Common myeloid progenitor, CD34-positive (primary cell): ENCODE results near the gene RB1.

Experiments used
- CTCF ChIA-PET: fragments of 350-600 bp; sonication (Branson Sonifier 250); formaldehyde crosslinking; loops from one replicate; lab custom pipeline; 2021; ENCODE audit warnings: antibody characterized with exemption; lab: Charles Lee
- POLR2A ChIA-PET: fragments of 350-600 bp; sonication (Branson Sonifier 250); formaldehyde crosslinking; loops from one replicate; lab custom pipeline; 2021; ENCODE audit warnings: antibody characterized with exemption; lab: Charles Lee
- DNase-seq, 3 donors: peaks; one replicate each; pipeline versions ENCODE4 v3.0.0 to v3.0.0-alpha.2; 2013
- H3K27ac ChIP-seq, 2 experiments: 1 replicate in 1 of 2; 2 replicates in 1 of 2; pipeline ENCODE4 v1.7.0; 2013; ENCODE audit warnings: inconsistent platforms in 2 of 2, low read length in 2 of 2, mild to moderate bottlenecking in 2 of 2, low read depth in 1 of 2, moderate library complexity in 1 of 2; ENCODE audit not compliant: severe bottlenecking in 2 of 2, insufficient read depth in 1 of 2, poor library complexity in 1 of 2
- H3K27me3 ChIP-seq, 5 experiments: replicated peaks in 2 of 5; 1 replicate in 3 of 5; 2 replicates in 2 of 5; pipeline versions ENCODE4 v1.6.1 to v1.7.0; 2013; ENCODE audit warnings: low read length in 4 of 5, mild to moderate bottlenecking in 2 of 5, moderate library complexity in 2 of 5, inconsistent platforms in 1 of 5; ENCODE audit not compliant: insufficient read depth in 5 of 5, control insufficient read depth in 4 of 5
- H3K36me3 ChIP-seq, 4 experiments: 1 replicate in 2 of 4; 2 replicates in 2 of 4; pipeline versions ENCODE4 v1.6.1 to v1.7.0; 2013; ENCODE audit warnings: low read length in 3 of 4, control low read depth in 1 of 4, mild to moderate bottlenecking in 1 of 4; ENCODE audit not compliant: control insufficient read depth in 4 of 4, insufficient read depth in 4 of 4
- H3K4me1 ChIP-seq, 4 experiments: 1 replicate in 3 of 4; 2 replicates in 1 of 4; pipeline versions ENCODE4 v1.6.1 to v1.7.1; 2013; ENCODE audit warnings: low read length in 3 of 4, mild to moderate bottlenecking in 3 of 4, control low read depth in 1 of 4, inconsistent platforms in 1 of 4, moderate library complexity in 1 of 4; ENCODE audit not compliant: control insufficient read depth in 4 of 4, insufficient read depth in 4 of 4; ENCODE audit errors: control extremely low read depth in 1 of 4
- H3K4me3 ChIP-seq, 7 experiments: 1 replicate in 4 of 7; 2 replicates in 3 of 7; pipeline versions ENCODE4 v1.5.1 to v1.7.0; 2013; ENCODE audit warnings: mild to moderate bottlenecking in 7 of 7, low read length in 6 of 7, moderate library complexity in 6 of 7, inconsistent platforms in 2 of 7, low read depth in 2 of 7, control low read depth in 1 of 7; ENCODE audit not compliant: insufficient read depth in 4 of 7, control insufficient read depth in 1 of 7; ENCODE audit errors: extremely low read depth in 1 of 7
- H3K9me3 ChIP-seq, 5 experiments: 1 replicate in 4 of 5; 2 replicates in 1 of 5; pipeline versions ENCODE4 v1.6.1 to v1.7.1; 2013; ENCODE audit warnings: low read length in 4 of 5, mild to moderate bottlenecking in 2 of 5, inconsistent platforms in 1 of 5, low read depth in 1 of 5, moderate library complexity in 1 of 5; ENCODE audit not compliant: control insufficient read depth in 4 of 5, insufficient read depth in 2 of 5; ENCODE audit errors: control extremely low read depth in 1 of 5
- WGBS: methylation state at CpG from one replicate; pipeline ENCODE4 v1.1.5; 2013; ENCODE audit not compliant: insufficient coverage; 5-methylcytosine and 5-hydroxymethylcytosine counted together

Gene RB1

GRCh38 chr13:48485432-48485831 is 181.9 kb downstream of the RB1 start:
- CTCF ChIA-PET, result interaction anchor here (0.8 to 1.7 kb wide), 3 partner anchors 9 to 33 kb away, joined by 3 to 4 read pairs (median 3); no protein-coding TSS in a partner anchor
- WGBS, result 100% methylated on average over 3 of the region's 3 CpGs

GRCh38 chr13:48486362-48486761 is 182.8 kb downstream of the RB1 start:
- CTCF ChIA-PET, result interaction anchor here (0.8 to 1.7 kb wide), 5 partner anchors 9 to 34 kb away, joined by 3 to 4 read pairs (median 3); no protein-coding TSS in a partner anchor
- no peaks in the 10 kb centered on the region for H3K27me3 ChIP-seq
- H3K27ac ChIP-seq, result no peak overlapping the region

More at GRCh38 chr13:48485432-48485831, 181.9 kb downstream of the RB1 start:
- peaks cover 0 to 30% (median 0%) of the 10 kb centered on the region in 4 experiments for H3K4me1 ChIP-seq
- no peak overlapping the region for H3K27ac ChIP-seq
- DNase-seq, result no peak
- POLR2A ChIA-PET, result no interaction called here
- H3K4me3 ChIP-seq, result no peak overlapping the region
- peaks cover 0 to 18% (median 6%) of the 10 kb centered on the region in 4 experiments for H3K36me3 ChIP-seq
- H3K9me3 ChIP-seq, result peaks cover 0 to 5% (median 0%) of the 10 kb centered on the region in 5 experiments
- H3K27me3 ChIP-seq, result no peaks in the 10 kb centered on the region

GRCh38 chr13:48486836-48487235 is 183.3 kb downstream of the RB1 start:
- no peaks in the 10 kb centered on the region for H3K27me3 ChIP-seq
- WGBS, result 100% methylated on average over 2 of the region's 5 CpGs
- DNase-seq, result no peak
- no peak overlapping the region for H3K4me3 ChIP-seq
- peaks cover 0 to 18% (median 4%) of the 10 kb centered on the region in 4 experiments for H3K36me3 ChIP-seq
- POLR2A ChIA-PET, result interaction anchor here (0.7 kb wide), 1 partner anchor 141 kb away, joined by 3 read pairs; no protein-coding TSS in a partner anchor
- peaks cover 4 to 44% (median 9%) of the 10 kb centered on the region in 4 experiments for H3K4me1 ChIP-seq
- peaks cover 0 to 5% (median 0%) of the 10 kb centered on the region in 5 experiments for H3K9me3 ChIP-seq
- CTCF ChIA-PET, result interaction anchor here (0.8 to 1.1 kb wide), 2 partner anchors 12 to 31 kb away, joined by 3 to 4 read pairs; no protein-coding TSS in a partner anchor
- no peak overlapping the region for H3K27ac ChIP-seq

More at GRCh38 chr13:48486362-48486761, 182.8 kb downstream of the RB1 start:
- H3K36me3 ChIP-seq, result peaks cover 0 to 18% (median 4%) of the 10 kb centered on the region in 4 experiments
- no peak overlapping the region for H3K4me3 ChIP-seq
- H3K4me1 ChIP-seq, result peaks cover 3 to 39% (median 5%) of the 10 kb centered on the region in 4 experiments
- peaks cover 0 to 5% (median 0%) of the 10 kb centered on the region in 5 experiments for H3K9me3 ChIP-seq
- POLR2A ChIA-PET, result interaction anchor here (0.7 kb wide), 1 partner anchor 140 kb away, joined by 3 read pairs; no protein-coding TSS in a partner anchor
- DNase-seq, result no peak

- H3K4me3 ChIP-seq, result no peak overlapping the region
- H3K27ac ChIP-seq, result no peak overlapping the region
- no peaks in the 10 kb centered on the region for H3K27me3 ChIP-seq
- H3K9me3 ChIP-seq, result peaks cover 0 to 5% (median 0%) of the 10 kb centered on the region in 5 experiments
- peaks cover 0 to 14% (median 2%) of the 10 kb centered on the region in 4 experiments for H3K36me3 ChIP-seq
- H3K4me1 ChIP-seq, result peaks cover 14 to 55% (median 19%) of the 10 kb centered on the region in 4 experiments
- ChIA-PET CTCF (no interaction called here), POLR2A (no interaction called here)
- no peak for DNase-seq
- WGBS, result 100% methylated on average over 1 of the region's 2 CpGs
Observed at GRCh38 chr13:48487968-48488367, 184.4 kb downstream of the RB1 start.

- no peaks in the 10 kb centered on the region for H3K27me3 ChIP-seq
- no peak overlapping the region for H3K27ac ChIP-seq
- POLR2A ChIA-PET, result no interaction called here
- no peak for DNase-seq
- peaks cover 0 to 5% (median 0%) of the 10 kb centered on the region in 5 experiments for H3K9me3 ChIP-seq
- H3K4me3 ChIP-seq, result peak overlapping the region in 1 of 7 experiments; percentile 73
- peaks cover 0 to 7% (median under 1%) of the 10 kb centered on the region in 4 experiments for H3K36me3 ChIP-seq
- CTCF ChIA-PET, result no interaction called here
- peaks cover 20 to 66% (median 28%) of the 10 kb centered on the region in 4 experiments for H3K4me1 ChIP-seq
Observed at GRCh38 chr13:48488995-48489394, 185.4 kb downstream of the RB1 start.

GRCh38 chr13:48489666-48490065 is 186.1 kb downstream of the RB1 start:
- DNase-seq, result no peak
- Histone ChIP-seq H3K27me3 (no peaks in the 10 kb centered on the region), H3K27ac (no peak overlapping the region), H3K4me1 (peaks cover 26 to 72% (median 33%) of the 10 kb centered on the region in 4 experiments), H3K4me3 (peak overlapping the region in 1 of 7 experiments; percentile 73), H3K36me3 (peaks cover 0 to 7% (median under 1%) of the 10 kb centered on the region in 4 experiments), H3K9me3 (peaks cover 0 to 5% (median 0%) of the 10 kb centered on the region in 5 experiments)
- ChIA-PET CTCF (no interaction called here), POLR2A (no interaction called here)

- peaks cover 0 to 5% (median 0%) of the 10 kb centered on the region in 5 experiments for H3K9me3 ChIP-seq
- H3K4me3 ChIP-seq, result peak overlapping the region in 1 of 7 experiments; percentile 73
- peaks cover 27 to 78% (median 36%) of the 10 kb centered on the region in 4 experiments for H3K4me1 ChIP-seq
- H3K27me3 ChIP-seq, result no peaks in the 10 kb centered on the region
- ChIA-PET POLR2A (no interaction called here), CTCF (no interaction called here)
- peaks cover 0 to 7% (median under 1%) of the 10 kb centered on the region in 4 experiments for H3K36me3 ChIP-seq
- no peak overlapping the region for H3K27ac ChIP-seq
- no CpG with 5 or more reads among the region's 3 CpGs for WGBS
- DNase-seq, result no peak
Observed at GRCh38 chr13:48490241-48490640, 186.7 kb downstream of the RB1 start.
